ENCODE measurements around the gene MVK.

Gene MVK

DNA sequence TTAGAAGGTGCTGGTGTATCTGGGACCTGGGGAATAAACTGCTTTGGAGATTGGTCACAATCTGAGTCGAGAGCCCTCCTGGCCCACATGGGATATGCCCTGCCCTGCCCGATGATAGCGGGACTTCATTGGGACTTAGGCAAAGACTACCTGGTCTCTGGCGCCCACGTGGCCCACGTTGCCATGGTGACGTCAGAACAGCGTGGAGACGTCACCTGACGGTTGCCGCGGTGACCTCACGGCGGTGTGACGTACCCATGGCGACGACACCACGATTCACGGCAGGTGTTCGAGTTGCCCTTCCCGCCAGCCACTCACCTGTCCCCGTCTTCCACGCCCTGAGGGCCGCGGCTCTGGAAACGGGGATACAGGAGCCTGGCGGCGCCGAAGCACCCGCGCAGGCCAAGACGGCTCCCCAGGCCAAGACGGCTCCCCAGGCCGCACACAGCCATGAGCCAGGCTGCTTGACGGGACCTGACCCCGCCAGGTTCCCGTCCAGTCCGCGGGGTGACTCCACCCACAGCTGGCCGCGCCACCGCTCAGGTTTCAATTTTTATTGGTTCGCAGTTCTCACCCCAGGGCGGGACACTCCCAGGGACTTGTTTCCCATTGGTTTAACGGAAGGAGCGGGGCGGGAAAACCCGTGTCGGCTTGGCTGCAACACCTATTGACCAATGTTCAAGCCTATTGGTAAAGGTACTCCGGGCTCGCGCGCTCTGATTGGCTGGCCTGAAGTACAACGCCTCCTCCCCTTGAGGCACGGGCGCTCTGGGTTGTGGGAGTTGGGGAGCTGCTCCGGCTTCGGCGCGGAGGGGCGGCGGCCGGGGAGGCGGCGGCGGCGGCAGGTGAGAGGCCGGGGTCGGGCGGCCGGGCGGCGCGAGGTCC is at the start of gene MVK, which contains the start of gene MMAB:
Gene MVK (plus strand): TSS at position 766 of the 885 bp plus-strand sequence. CDS start 1,029 bp downstream, outside the sequence.
Gene MMAB (minus strand): TSS at position 476 of the 885 bp plus-strand sequence. CDS start 24 bp downstream, at position 452.
- Histone ChIP-seq H3K27me3 (ENCODE audit: control insufficient read depth, insufficient read depth, low read length) (no peaks in the 10 kb centered on the region), H3K4me1 (ENCODE audit: control insufficient read depth, insufficient read depth, low read length) (peaks cover 25% of the 10 kb centered on the region), H3K9me3 (ENCODE audit: control insufficient read depth, low read length) (no peaks in the 10 kb centered on the region), H3K4me3 (ENCODE audit: low read length) (peak within 1 kb of the TSS; percentile 87), H3K36me3 (ENCODE audit: control insufficient read depth, insufficient read depth, low read length) (no peaks in the 10 kb centered on the region), H3K9ac (ENCODE audit: low read length) (peak within 1 kb of the TSS; percentile 76)

GRCh38 chr12:109524466-109525278 is 48.9 kb upstream of the MVK start:
- Histone ChIP-seq H3K36me3 (ENCODE audit: control insufficient read depth, insufficient read depth, low read length) (peaks cover 6% of the 10 kb centered on the region), H3K27me3 (ENCODE audit: control insufficient read depth, insufficient read depth, low read length) (no peaks in the 10 kb centered on the region), H3K9ac (ENCODE audit: low read length) (no peak overlapping the region), H3K4me3 (ENCODE audit: low read length) (no peak overlapping the region), H3K9me3 (ENCODE audit: control insufficient read depth, low read length) (no peaks in the 10 kb centered on the region), H3K4me1 (ENCODE audit: control insufficient read depth, insufficient read depth, low read length) (no peaks in the 10 kb centered on the region)

GRCh38 chr12:109525279-109525585 is 48.4 kb upstream of the MVK start:
- H3K36me3 ChIP-seq (ENCODE audit: control insufficient read depth, insufficient read depth, low read length) = peaks cover 6% of the 10 kb centered on the region
- no peaks in the 10 kb centered on the region for H3K4me1 ChIP-seq (ENCODE audit: control insufficient read depth, insufficient read depth, low read length)

GRCh38 chr12:109527489-109528123 is 46.0 kb upstream of the MVK start:
- Histone ChIP-seq H3K4me1 (ENCODE audit: control insufficient read depth, insufficient read depth, low read length) (no peaks in the 10 kb centered on the region), H3K9ac (ENCODE audit: low read length) (no peak overlapping the region), H3K36me3 (ENCODE audit: control insufficient read depth, insufficient read depth, low read length) (no peaks in the 10 kb centered on the region), H3K27me3 (ENCODE audit: control insufficient read depth, insufficient read depth, low read length) (no peaks in the 10 kb centered on the region), H3K9me3 (ENCODE audit: control insufficient read depth, low read length) (no peaks in the 10 kb centered on the region), H3K4me3 (ENCODE audit: low read length) (no peak overlapping the region)

More at GRCh38 chr12:109525279-109525585, 48.4 kb upstream of the MVK start:
- Histone ChIP-seq H3K9me3 (ENCODE audit: control insufficient read depth, low read length) (no peaks in the 10 kb centered on the region), H3K27me3 (ENCODE audit: control insufficient read depth, insufficient read depth, low read length) (no peaks in the 10 kb centered on the region), H3K4me3 (ENCODE audit: low read length) (no peak overlapping the region), H3K9ac (ENCODE audit: low read length) (no peak overlapping the region)

- H3K36me3 ChIP-seq (ENCODE audit: control insufficient read depth, insufficient read depth, low read length) = no peaks in the 10 kb centered on the region
- H3K27me3 ChIP-seq (ENCODE audit: control insufficient read depth, insufficient read depth, low read length) = no peaks in the 10 kb centered on the region
- H3K4me1 ChIP-seq (ENCODE audit: control insufficient read depth, insufficient read depth, low read length) = no peaks in the 10 kb centered on the region
- no peaks in the 10 kb centered on the region for H3K9me3 ChIP-seq (ENCODE audit: control insufficient read depth, low read length)
- H3K4me3 ChIP-seq (ENCODE audit: low read length) = no peak overlapping the region
- no peak overlapping the region for H3K9ac ChIP-seq (ENCODE audit: low read length)
Observed at GRCh38 chr12:109529691-109530640, 43.6 kb upstream of the MVK start.

DNA sequence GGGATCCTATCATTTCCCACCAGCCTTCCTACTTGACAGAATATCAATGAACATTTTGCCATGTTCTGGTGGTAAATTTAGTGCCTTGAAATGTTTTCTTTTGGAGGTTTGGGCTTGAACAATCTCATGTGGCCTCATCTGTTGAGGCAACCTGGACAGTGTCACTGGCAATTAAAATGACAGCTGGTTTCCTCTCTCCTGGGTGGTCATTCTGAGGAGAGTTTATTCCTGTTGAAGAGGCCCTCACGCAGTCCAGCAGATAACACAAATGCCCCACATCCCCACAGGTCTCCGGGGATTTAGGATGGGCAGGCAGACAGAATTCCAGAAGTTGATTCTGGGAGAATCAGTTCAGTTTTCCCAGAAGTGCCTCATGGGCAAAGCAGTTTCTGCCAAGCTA is 42.2 kb upstream of the MVK start:
- H3K36me3 ChIP-seq (ENCODE audit: control insufficient read depth, insufficient read depth, low read length) = no peaks in the 10 kb centered on the region

GRCh38 chr12:109532721-109533486 is 40.7 kb upstream of the MVK start:
- H3K9ac ChIP-seq (ENCODE audit: low read length) = no peak overlapping the region
- H3K36me3 ChIP-seq (ENCODE audit: control insufficient read depth, insufficient read depth, low read length) = no peaks in the 10 kb centered on the region
- H3K27me3 ChIP-seq (ENCODE audit: control insufficient read depth, insufficient read depth, low read length) = no peaks in the 10 kb centered on the region
- no peaks in the 10 kb centered on the region for H3K9me3 ChIP-seq (ENCODE audit: control insufficient read depth, low read length)
- no peaks in the 10 kb centered on the region for H3K4me1 ChIP-seq (ENCODE audit: control insufficient read depth, insufficient read depth, low read length)
- no peak overlapping the region for H3K4me3 ChIP-seq (ENCODE audit: low read length)

More for the DNA sequence above, 42.2 kb upstream of the MVK start:
- H3K9ac ChIP-seq (ENCODE audit: low read length) = no peak overlapping the region
- H3K27me3 ChIP-seq (ENCODE audit: control insufficient read depth, insufficient read depth, low read length) = no peaks in the 10 kb centered on the region
- H3K4me1 ChIP-seq (ENCODE audit: control insufficient read depth, insufficient read depth, low read length) = no peaks in the 10 kb centered on the region
- no peaks in the 10 kb centered on the region for H3K9me3 ChIP-seq (ENCODE audit: control insufficient read depth, low read length)
- no peak overlapping the region for H3K4me3 ChIP-seq (ENCODE audit: low read length)

DNA sequence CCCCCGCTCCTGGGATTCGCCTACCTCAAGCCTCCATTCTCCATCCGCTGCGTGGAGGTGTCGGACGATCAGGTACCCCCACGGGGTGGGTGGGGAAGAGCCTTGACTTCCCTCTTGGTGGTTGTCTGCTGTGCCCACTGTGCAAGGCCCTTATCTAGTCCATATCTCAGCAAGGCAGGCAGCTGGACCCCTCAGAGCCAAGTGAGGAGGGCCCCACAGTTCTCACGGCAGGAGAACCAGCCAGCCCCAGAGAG is 40.2 kb upstream of the MVK start:
- no peaks in the 10 kb centered on the region for H3K36me3 ChIP-seq (ENCODE audit: control insufficient read depth, insufficient read depth, low read length)
- no peak overlapping the region for H3K4me3 ChIP-seq (ENCODE audit: low read length)
- no peaks in the 10 kb centered on the region for H3K9me3 ChIP-seq (ENCODE audit: control insufficient read depth, low read length)
- no peaks in the 10 kb centered on the region for H3K27me3 ChIP-seq (ENCODE audit: control insufficient read depth, insufficient read depth, low read length)
- no peaks in the 10 kb centered on the region for H3K4me1 ChIP-seq (ENCODE audit: control insufficient read depth, insufficient read depth, low read length)
- no peak overlapping the region for H3K9ac ChIP-seq (ENCODE audit: low read length)

DNA sequence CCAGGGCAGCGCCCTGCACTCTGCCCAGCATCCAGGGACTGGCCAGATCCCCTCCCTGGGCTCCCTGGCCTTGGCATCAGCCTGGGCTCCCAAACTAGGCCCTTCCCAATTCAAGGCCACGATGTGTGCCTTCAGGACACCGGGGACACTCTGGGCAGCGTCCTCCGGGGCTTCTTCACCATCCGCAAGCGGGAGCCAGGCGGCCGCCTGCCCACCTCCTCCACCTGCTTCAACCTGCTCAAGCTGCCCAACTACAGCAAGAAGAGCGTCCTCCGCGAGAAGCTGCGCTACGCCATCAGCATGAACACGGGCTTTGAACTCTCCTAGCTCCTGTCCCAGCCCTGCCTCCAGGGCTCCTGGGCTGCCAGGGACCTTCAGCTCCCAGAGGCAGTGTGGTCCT is 39.1 kb upstream of the MVK start:
- Histone ChIP-seq H3K4me3 (ENCODE audit: low read length) (no peak overlapping the region), H3K9me3 (ENCODE audit: control insufficient read depth, low read length) (no peaks in the 10 kb centered on the region), H3K36me3 (ENCODE audit: control insufficient read depth, insufficient read depth, low read length) (no peaks in the 10 kb centered on the region), H3K27me3 (ENCODE audit: control insufficient read depth, insufficient read depth, low read length) (no peaks in the 10 kb centered on the region), H3K4me1 (ENCODE audit: control insufficient read depth, insufficient read depth, low read length) (no peaks in the 10 kb centered on the region), H3K9ac (ENCODE audit: low read length) (no peak overlapping the region)

GRCh38 chr12:109535231-109535862 is 38.2 kb upstream of the MVK start:
- H3K36me3 ChIP-seq (ENCODE audit: control insufficient read depth, insufficient read depth, low read length) = no peaks in the 10 kb centered on the region

More at GRCh38 chr12:109535231-109535862, 38.2 kb upstream of the MVK start:
- Histone ChIP-seq H3K27me3 (ENCODE audit: control insufficient read depth, insufficient read depth, low read length) (no peaks in the 10 kb centered on the region), H3K9me3 (ENCODE audit: control insufficient read depth, low read length) (no peaks in the 10 kb centered on the region), H3K4me1 (ENCODE audit: control insufficient read depth, insufficient read depth, low read length) (no peaks in the 10 kb centered on the region), H3K4me3 (ENCODE audit: low read length) (no peak overlapping the region), H3K9ac (ENCODE audit: low read length) (no peak overlapping the region)
